Heart left ventricle (tissue), 16 donors: ENCODE data around the gene RABL3. TPM values are rescaled to one million over a fixed set of nuclear protein-coding genes. Genes with fewer than 3 reads are reported as not detected.

Experiments used
- ATAC-seq, 4 donors: fragments of 200-7000 bp; cut with Tn5 transposase; one replicate each; pipeline ENCODE4 v1.9.1; 2020 to 2022; ENCODE audit warnings: moderate library complexity in 4 of 4, mild to moderate bottlenecking in 3 of 4, moderate number of reproducible peaks in 1 of 4
- DNase-seq, 5 donors: peaks; one replicate each; pipeline ENCODE4 v3.0.0-alpha.2; 2020
- H3K27ac ChIP-seq, 12 donors: fragments of 200-600 bp; sonication (generic) in 4 of 12; one replicate each; pipeline versions ENCODE4 v1.5.0 to v1.8.0; 2016 to 2022; ENCODE audit warnings: mild to moderate bottlenecking in 2 of 12
- H3K27me3 ChIP-seq, 9 donors: fragments of 200-600 bp; sonication (generic) in 2 of 9; one replicate each; pipeline versions ENCODE4 v1.5.1 to v1.8.0; 2016 to 2022; ENCODE audit warnings: mild to moderate bottlenecking in 3 of 9
- H3K36me3 ChIP-seq, 9 donors: fragments of 200-600 bp; sonication (generic) in 2 of 9; one replicate each; pipeline versions ENCODE4 v1.5.0 to v1.8.0; 2018 to 2022; ENCODE audit warnings: mild to moderate bottlenecking in 2 of 9
- H3K4me1 ChIP-seq, 12 donors: fragments of 200-600 bp; sonication (generic) in 4 of 12; one replicate each; pipeline versions ENCODE4 v1.5.0 to v1.8.0; 2016 to 2022; ENCODE audit warnings: mild to moderate bottlenecking in 3 of 12
- H3K4me3 ChIP-seq, 12 donors: fragments of 200-600 bp; sonication (generic) in 4 of 12; one replicate each; pipeline versions ENCODE4 v1.5.0 to v1.8.0; 2017 to 2022; ENCODE audit warnings: mild to moderate bottlenecking in 9 of 12, moderate library complexity in 4 of 12
- H3K9me3 ChIP-seq, 12 donors: fragments of 200-600 bp; sonication (generic) in 4 of 12; one replicate each; pipeline versions ENCODE4 v1.5.0 to v1.8.0; 2016 to 2022; ENCODE audit warnings: mild to moderate bottlenecking in 1 of 12
- CTCF ChIP-seq, 12 donors: fragments of 200-600 bp; sonication (generic) in 4 of 12; IDR thresholded peaks; one replicate each; pipeline versions ENCODE4 v1.5.0 to v1.8.0; 2018 to 2022; ENCODE audit warnings: antibody characterized with exemption in 12 of 12, mild to moderate bottlenecking in 5 of 12
- POLR2A ChIP-seq, 2 donors: fragments of 450-650 bp; IDR thresholded peaks; one replicate each; pipeline ENCODE4 v1.6.1; 2017; ENCODE audit warnings: antibody characterized with exemption in 2 of 2, mild to moderate bottlenecking in 2 of 2, moderate library complexity in 2 of 2
- WGBS, 4 donors: extraction: QIAGEN DNeasy Blood & Tissue Kit in 2 of 4; methylation state at CpG; one replicate each; pipeline versions ENCODE4 v1.1.5 to v1.1.7; 2013 to 2018; 5-methylcytosine and 5-hydroxymethylcytosine counted together
- intact Hi-C, 10 donors: fragments of 100-400 bp; cut with DNase I; formaldehyde crosslinking; loops; one replicate each; pipeline versions ENCODE4 v1.11.1 to v1.14.2; 2022
- polyA plus RNA-seq, 2 donors: library from polyadenylated mRNA; stranded (reverse); fragments of 200-250 nt; gene quantifications; one replicate each; pipeline ENCODE4 v1.2.3, GENCODE V29; 2013
- total RNA-seq, 9 donors: library from RNA; depleted of rRNA in 2 of 9; stranded (reverse); fragments of >200 nt in 2 of 9; fragmentation: NEBNext Ultra II Directional in 3 of 9; extraction: Animal tissue kit (Norgen Biotek cat#: 25700) in 3 of 9; gene quantifications; one replicate each; pipeline versions ENCODE4 v1.1.0 to v1.2.4, GENCODE V29; 2016 to 2023
- donor health status: ischemic (EF 13 %, LVEDD 7.1; RV severe dilation, severe dysfunction).
- donor health status: healthy with polysubstance abuse.
- donor health status: DM: no; HTN: yes; CAD: no.
- donor health status: DM: no; HTN: no; CAD: no.
- donor health status: ischemic (EF 25% LVEDD 6.9; RV normal size, moderate dysfunction).
- donor health status: ischemic (EF 25% LVEDD 5.7; RV mildly dilated, moderate dysfunction).
- donor health status: healthy.
- donor health status: DM: yes; HTN: yes; CAD: no.
- donor health status: ischemic (EF 35%, LVEDD 5.7; RV mildly dilated, moderate dysfunction).
- donor health status: nonischemic (EF 11% LVEDD 7.7; RV severe dilation, severe dysfunction).
- donor health status: DM: yes; HTN: yes; CAD: no.
- donor health status: PGD.
- donor health status: ischemic (EF 29% LVEDD 5.4; RV normal size, mild dysfunction).
- donor health status: nonischemic (EF 23%, LVEDD 6.1; RV moderate dilation, normal function).

RABL3 gene
- total and polyA plus RNA-seq, 11 donors = 3.1 to 28.3 (median 17.5) TPM

- Histone ChIP-seq H3K27ac (no peak overlapping the region), H3K4me1 (no peaks in the 10 kb centered on the region), H3K27me3 (no peaks in the 10 kb centered on the region), H3K4me3 (no peak overlapping the region), H3K36me3 (no peaks in the 10 kb centered on the region), H3K9me3 (no peaks in the 10 kb centered on the region)
- DNase-seq (no peak), ATAC-seq (no peak)
- intact Hi-C loops = no loop called here
- TF ChIP-seq CTCF (IDR thresholded peaks at IDR 0.05) (no peak), POLR2A (IDR thresholded peaks at IDR 0.05) (no peak)
These were observed 77.4 kb downstream of the RABL3 start for GRCh38 chr3:120664926-120665325.

- Histone ChIP-seq H3K9me3 (no peaks in the 10 kb centered on the region), H3K4me1 (no peaks in the 10 kb centered on the region), H3K27ac (no peak overlapping the region), H3K36me3 (no peaks in the 10 kb centered on the region), H3K27me3 (no peaks in the 10 kb centered on the region), H3K4me3 (no peak overlapping the region)
- no peak for DNase-seq
- no peak for ATAC-seq
- intact Hi-C loops = no loop called here
- WGBS, 4 donors = 47 to 60% (median 53%) methylated on average over 5 of the region's 5 CpGs
- TF ChIP-seq POLR2A (IDR thresholded peaks at IDR 0.05) = no peak
- no peak for TF ChIP-seq CTCF (IDR thresholded peaks at IDR 0.05)
These were observed 80.4 kb downstream of the RABL3 start for GRCh38 chr3:120661945-120662344.

GRCh38 chr3:120661106-120661905 is 81.0 kb downstream of the RABL3 start:
- no peak for DNase-seq
- no peak for ATAC-seq
- intact Hi-C loops = no loop called here
- Histone ChIP-seq H3K4me3 (no peak overlapping the region), H3K27ac (no peak overlapping the region), H3K36me3 (no peaks in the 10 kb centered on the region), H3K4me1 (no peaks in the 10 kb centered on the region), H3K9me3 (no peaks in the 10 kb centered on the region), H3K27me3 (no peaks in the 10 kb centered on the region)
- TF ChIP-seq POLR2A (IDR thresholded peaks at IDR 0.05) (no peak), CTCF (IDR thresholded peaks at IDR 0.05) (no peak)
- WGBS, 4 donors = 14 to 30% (median 19%) methylated on average over 2 of the region's 2 CpGs

- WGBS, 4 donors = 77 to 91% (median 83%) methylated on average over 2 of the region's 2 CpGs
- H3K4me1 ChIP-seq = no peaks in the 10 kb centered on the region
- intact Hi-C loops = no loop called here
- DNase-seq (no peak), ATAC-seq (no peak)
- H3K27ac ChIP-seq = no peak overlapping the region
- no peaks in the 10 kb centered on the region for H3K9me3 ChIP-seq
- no peak overlapping the region for H3K4me3 ChIP-seq
- H3K27me3 ChIP-seq = no peaks in the 10 kb centered on the region
- TF ChIP-seq CTCF (IDR thresholded peaks at IDR 0.05) = no peak
- no peaks in the 10 kb centered on the region for H3K36me3 ChIP-seq
These were observed 82.5 kb downstream of the RABL3 start for GRCh38 chr3:120659834-120660233.
